ENCODE measurements around the gene CREG1. TPM values are rescaled to one million over a fixed set of nuclear protein-coding genes. Genes with fewer than 3 reads are reported as not detected.

Gene CREG1
- total and polyA plus RNA-seq, 2 experiments from 2014 or later: 21.2 to 42.7 TPM

DNA sequence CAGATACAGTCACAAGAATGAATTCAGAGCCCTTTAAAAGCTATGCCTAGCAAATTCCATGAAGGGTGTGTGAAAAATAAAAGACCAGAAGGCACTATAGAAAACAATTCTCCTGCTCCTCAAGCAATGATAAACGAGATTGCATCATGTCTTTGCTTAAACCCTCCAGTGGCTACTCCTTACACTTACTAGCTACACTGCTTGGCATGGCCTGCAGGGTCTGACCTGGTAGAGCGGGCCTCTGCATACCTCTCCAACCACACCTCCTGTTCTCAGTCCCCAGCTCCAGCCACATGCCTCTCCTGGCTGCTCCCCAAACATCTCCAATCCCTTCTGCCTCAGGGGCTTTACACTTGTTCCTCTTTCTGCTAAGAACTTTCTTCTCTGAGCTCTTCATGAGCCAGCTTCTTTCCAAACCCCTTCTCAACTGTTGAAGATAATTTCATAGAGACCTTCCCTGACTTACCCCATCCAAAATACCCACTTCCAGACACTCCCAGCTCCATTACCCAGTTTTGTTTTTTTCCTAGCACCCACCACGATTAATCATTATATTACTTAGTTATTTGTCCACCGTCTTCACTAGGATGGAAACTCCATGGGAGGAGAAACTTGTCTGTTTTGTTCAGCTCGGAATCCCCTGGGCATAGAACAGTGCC lies 11.2 kb upstream of the CREG1 start:
- peak; percentile 45 for DNase-seq (ENCODE audit: low spot score)
- H3K27me3 ChIP-seq (ENCODE audit: insufficient read depth): no peaks in the 10 kb centered on the region
- H3K9me2 ChIP-seq (ENCODE audit: insufficient read depth): no peaks in the 10 kb centered on the region
- H3K79me2 ChIP-seq (replicated peaks; ENCODE audit: insufficient read depth): no peaks in the 10 kb centered on the region
- peaks cover 13% of the 10 kb centered on the region; the same call in 2 of the 3 replicates for H3K4me1 Mint-ChIP-seq
- H3K27me3 Mint-ChIP-seq (ENCODE audit: insufficient read depth, low read depth, poor library complexity): peaks cover 1% of the 10 kb centered on the region
- no peak overlapping the region for H3K4me2 ChIP-seq
- H3K27ac ChIP-seq (ENCODE audit: low read depth): no peak overlapping the region
- H4K20me1 ChIP-seq (replicated peaks; ENCODE audit: insufficient read depth): no peaks in the 10 kb centered on the region
- H3K4me3 ChIP-seq: no peak overlapping the region
- no peaks in the 10 kb centered on the region for H3K9me3 Mint-ChIP-seq
- no peaks in the 10 kb centered on the region for H3K36me3 Mint-ChIP-seq (ENCODE audit: low read depth)
- TF ChIP-seq, protein P1, sequence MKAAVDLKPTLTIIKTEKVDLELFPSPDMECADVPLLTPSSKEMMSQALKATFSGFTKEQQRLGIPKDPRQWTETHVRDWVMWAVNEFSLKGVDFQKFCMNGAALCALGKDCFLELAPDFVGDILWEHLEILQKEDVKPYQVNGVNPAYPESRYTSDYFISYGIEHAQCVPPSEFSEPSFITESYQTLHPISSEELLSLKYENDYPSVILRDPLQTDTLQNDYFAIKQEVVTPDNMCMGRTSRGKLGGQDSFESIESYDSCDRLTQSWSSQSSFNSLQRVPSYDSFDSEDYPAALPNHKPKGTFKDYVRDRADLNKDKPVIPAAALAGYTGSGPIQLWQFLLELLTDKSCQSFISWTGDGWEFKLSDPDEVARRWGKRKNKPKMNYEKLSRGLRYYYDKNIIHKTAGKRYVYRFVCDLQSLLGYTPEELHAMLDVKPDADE (IDR thresholded peaks at IDR 0.05): no peak
- TF ChIP-seq, protein P2, sequence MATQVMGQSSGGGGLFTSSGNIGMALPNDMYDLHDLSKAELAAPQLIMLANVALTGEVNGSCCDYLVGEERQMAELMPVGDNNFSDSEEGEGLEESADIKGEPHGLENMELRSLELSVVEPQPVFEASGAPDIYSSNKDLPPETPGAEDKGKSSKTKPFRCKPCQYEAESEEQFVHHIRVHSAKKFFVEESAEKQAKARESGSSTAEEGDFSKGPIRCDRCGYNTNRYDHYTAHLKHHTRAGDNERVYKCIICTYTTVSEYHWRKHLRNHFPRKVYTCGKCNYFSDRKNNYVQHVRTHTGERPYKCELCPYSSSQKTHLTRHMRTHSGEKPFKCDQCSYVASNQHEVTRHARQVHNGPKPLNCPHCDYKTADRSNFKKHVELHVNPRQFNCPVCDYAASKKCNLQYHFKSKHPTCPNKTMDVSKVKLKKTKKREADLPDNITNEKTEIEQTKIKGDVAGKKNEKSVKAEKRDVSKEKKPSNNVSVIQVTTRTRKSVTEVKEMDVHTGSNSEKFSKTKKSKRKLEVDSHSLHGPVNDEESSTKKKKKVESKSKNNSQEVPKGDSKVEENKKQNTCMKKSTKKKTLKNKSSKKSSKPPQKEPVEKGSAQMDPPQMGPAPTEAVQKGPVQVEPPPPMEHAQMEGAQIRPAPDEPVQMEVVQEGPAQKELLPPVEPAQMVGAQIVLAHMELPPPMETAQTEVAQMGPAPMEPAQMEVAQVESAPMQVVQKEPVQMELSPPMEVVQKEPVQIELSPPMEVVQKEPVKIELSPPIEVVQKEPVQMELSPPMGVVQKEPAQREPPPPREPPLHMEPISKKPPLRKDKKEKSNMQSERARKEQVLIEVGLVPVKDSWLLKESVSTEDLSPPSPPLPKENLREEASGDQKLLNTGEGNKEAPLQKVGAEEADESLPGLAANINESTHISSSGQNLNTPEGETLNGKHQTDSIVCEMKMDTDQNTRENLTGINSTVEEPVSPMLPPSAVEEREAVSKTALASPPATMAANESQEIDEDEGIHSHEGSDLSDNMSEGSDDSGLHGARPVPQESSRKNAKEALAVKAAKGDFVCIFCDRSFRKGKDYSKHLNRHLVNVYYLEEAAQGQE (IDR thresholded peaks at IDR 0.05; ENCODE audit: unreplicated experiment): no peak
- TF ChIP-seq STAT1 (IDR thresholded peaks at IDR 0.05; ENCODE audit: unreplicated experiment): no peak
- TF ChIP-seq ZNF114 (CRISPR knock-in tag; IDR thresholded peaks at IDR 0.05): no peak
- TF ChIP-seq, protein P3, sequence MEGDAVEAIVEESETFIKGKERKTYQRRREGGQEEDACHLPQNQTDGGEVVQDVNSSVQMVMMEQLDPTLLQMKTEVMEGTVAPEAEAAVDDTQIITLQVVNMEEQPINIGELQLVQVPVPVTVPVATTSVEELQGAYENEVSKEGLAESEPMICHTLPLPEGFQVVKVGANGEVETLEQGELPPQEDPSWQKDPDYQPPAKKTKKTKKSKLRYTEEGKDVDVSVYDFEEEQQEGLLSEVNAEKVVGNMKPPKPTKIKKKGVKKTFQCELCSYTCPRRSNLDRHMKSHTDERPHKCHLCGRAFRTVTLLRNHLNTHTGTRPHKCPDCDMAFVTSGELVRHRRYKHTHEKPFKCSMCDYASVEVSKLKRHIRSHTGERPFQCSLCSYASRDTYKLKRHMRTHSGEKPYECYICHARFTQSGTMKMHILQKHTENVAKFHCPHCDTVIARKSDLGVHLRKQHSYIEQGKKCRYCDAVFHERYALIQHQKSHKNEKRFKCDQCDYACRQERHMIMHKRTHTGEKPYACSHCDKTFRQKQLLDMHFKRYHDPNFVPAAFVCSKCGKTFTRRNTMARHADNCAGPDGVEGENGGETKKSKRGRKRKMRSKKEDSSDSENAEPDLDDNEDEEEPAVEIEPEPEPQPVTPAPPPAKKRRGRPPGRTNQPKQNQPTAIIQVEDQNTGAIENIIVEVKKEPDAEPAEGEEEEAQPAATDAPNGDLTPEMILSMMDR (conservative IDR thresholded peaks at IDR 0.05; ENCODE audit: low read depth in 2 of 2): no peak
- TF ChIP-seq EZH2 (IDR thresholded peaks at IDR 0.05; ENCODE audit: low read depth, unreplicated experiment): no peak
- TF ChIP-seq CREB1 (CRISPR knock-in tag; IDR thresholded peaks at IDR 0.05; ENCODE audit: low read depth): no peak
- TF ChIP-seq, protein P4, sequence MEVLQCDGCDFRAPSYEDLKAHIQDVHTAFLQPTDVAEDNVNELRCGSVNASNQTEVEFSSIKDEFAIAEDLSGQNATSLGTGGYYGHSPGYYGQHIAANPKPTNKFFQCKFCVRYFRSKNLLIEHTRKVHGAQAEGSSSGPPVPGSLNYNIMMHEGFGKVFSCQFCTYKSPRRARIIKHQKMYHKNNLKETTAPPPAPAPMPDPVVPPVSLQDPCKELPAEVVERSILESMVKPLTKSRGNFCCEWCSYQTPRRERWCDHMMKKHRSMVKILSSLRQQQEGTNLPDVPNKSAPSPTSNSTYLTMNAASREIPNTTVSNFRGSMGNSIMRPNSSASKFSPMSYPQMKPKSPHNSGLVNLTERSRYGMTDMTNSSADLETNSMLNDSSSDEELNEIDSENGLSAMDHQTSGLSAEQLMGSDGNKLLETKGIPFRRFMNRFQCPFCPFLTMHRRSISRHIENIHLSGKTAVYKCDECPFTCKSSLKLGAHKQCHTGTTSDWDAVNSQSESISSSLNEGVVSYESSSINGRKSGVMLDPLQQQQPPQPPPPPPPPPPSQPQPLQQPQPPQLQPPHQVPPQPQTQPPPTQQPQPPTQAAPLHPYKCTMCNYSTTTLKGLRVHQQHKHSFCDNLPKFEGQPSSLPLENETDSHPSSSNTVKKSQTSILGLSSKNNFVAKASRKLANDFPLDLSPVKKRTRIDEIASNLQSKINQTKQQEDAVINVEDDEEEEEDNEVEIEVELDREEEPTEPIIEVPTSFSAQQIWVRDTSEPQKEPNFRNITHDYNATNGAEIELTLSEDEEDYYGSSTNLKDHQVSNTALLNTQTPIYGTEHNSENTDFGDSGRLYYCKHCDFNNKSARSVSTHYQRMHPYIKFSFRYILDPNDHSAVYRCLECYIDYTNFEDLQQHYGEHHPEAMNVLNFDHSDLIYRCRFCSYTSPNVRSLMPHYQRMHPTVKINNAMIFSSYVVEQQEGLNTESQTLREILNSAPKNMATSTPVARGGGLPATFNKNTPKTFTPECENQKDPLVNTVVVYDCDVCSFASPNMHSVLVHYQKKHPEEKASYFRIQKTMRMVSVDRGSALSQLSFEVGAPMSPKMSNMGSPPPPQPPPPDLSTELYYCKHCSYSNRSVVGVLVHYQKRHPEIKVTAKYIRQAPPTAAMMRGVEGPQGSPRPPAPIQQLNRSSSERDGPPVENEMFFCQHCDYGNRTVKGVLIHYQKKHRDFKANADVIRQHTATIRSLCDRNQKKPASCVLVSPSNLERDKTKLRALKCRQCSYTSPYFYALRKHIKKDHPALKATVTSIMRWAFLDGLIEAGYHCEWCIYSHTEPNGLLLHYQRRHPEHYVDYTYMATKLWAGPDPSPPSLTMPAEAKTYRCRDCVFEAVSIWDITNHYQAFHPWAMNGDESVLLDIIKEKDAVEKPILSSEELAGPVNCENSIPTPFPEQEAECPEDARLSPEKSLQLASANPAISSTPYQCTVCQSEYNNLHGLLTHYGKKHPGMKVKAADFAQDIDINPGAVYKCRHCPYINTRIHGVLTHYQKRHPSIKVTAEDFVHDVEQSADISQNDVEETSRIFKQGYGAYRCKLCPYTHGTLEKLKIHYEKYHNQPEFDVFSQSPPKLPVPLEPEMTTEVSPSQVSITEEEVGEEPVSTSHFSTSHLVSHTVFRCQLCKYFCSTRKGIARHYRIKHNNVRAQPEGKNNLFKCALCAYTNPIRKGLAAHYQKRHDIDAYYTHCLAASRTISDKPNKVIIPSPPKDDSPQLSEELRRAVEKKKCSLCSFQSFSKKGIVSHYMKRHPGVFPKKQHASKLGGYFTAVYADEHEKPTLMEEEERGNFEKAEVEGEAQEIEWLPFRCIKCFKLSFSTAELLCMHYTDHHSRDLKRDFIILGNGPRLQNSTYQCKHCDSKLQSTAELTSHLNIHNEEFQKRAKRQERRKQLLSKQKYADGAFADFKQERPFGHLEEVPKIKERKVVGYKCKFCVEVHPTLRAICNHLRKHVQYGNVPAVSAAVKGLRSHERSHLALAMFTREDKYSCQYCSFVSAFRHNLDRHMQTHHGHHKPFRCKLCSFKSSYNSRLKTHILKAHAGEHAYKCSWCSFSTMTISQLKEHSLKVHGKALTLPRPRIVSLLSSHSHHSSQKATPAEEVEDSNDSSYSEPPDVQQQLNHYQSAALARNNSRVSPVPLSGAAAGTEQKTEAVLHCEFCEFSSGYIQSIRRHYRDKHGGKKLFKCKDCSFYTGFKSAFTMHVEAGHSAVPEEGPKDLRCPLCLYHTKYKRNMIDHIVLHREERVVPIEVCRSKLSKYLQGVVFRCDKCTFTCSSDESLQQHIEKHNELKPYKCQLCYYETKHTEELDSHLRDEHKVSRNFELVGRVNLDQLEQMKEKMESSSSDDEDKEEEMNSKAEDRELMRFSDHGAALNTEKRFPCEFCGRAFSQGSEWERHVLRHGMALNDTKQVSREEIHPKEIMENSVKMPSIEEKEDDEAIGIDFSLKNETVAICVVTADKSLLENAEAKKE (CRISPR knock-in tag; IDR thresholded peaks at IDR 0.05): no peak
- no peak for TF ChIP-seq JUNB (IDR thresholded peaks at IDR 0.05; ENCODE audit: unreplicated experiment)
- TF ChIP-seq ZNF331 (CRISPR knock-in tag; IDR thresholded peaks at IDR 0.05; ENCODE audit: low read depth): no peak
- H3F3A ChIP-seq (replicated peaks; ENCODE audit: low read depth): no peaks in the 10 kb centered on the region
- H3K27ac Mint-ChIP-seq: peak overlapping the region; percentile 4
- peaks cover 7% of the 10 kb centered on the region; the same call in 1 of the 2 replicates for H3K4me1 ChIP-seq (ENCODE audit: insufficient read depth)
- no peak overlapping the region for H3K4me3 Mint-ChIP-seq
- no peaks in the 10 kb centered on the region for H3K36me3 ChIP-seq (ENCODE audit: insufficient read depth)
- peak; percentile 85 for ATAC-seq
- H2AFZ ChIP-seq: peak overlapping the region; percentile 93

Data from GM23338 (cell line).